Left lung (tissue), 10 donors: ENCODE data around the gene SLC38A3. TPM values are rescaled to one million over a fixed set of nuclear protein-coding genes. Genes with fewer than 3 reads are reported as not detected.

Source experiments
- ATAC-seq: fragments of 200-7000 bp; cut with Tn5 transposase; one replicate; pipeline ENCODE4 v1.9.1; 2020; ENCODE audit warnings: moderate library complexity
- DNase-seq, 4 donors: peaks; one replicate each; pipeline ENCODE4 v3.0.0-alpha.2; 2013 to 2020
- H3K27ac ChIP-seq, 2 donors: fragments of 200-600 bp; sonication (generic) in 1 of 2; one replicate each; pipeline versions ENCODE4 v1.5.0 to v1.8.0; 2020 to 2021
- H3K27me3 ChIP-seq, 2 donors: fragments of 200-600 bp; sonication (generic) in 1 of 2; one replicate each; pipeline versions ENCODE4 v1.5.0 to v1.8.0; 2020 to 2021
- H3K36me3 ChIP-seq, 2 donors: fragments of 200-600 bp; sonication (generic) in 1 of 2; one replicate each; pipeline versions ENCODE4 v1.5.0 to v1.8.0; 2020 to 2021
- H3K4me1 ChIP-seq, 2 donors: fragments of 200-600 bp; one replicate each; pipeline ENCODE4 v1.8.0; 2021
- H3K4me3 ChIP-seq, 2 donors: fragments of 200-600 bp; sonication (generic) in 1 of 2; one replicate each; pipeline versions ENCODE4 v1.5.0 to v1.8.0; 2020 to 2021; ENCODE audit warnings: mild to moderate bottlenecking in 1 of 2
- H3K9me3 ChIP-seq, 2 donors: fragments of 200-600 bp; sonication (generic) in 1 of 2; one replicate each; pipeline versions ENCODE4 v1.5.0 to v1.8.0; 2020 to 2021
- CTCF ChIP-seq, 2 donors: fragments of 200-600 bp; sonication (generic) in 1 of 2; IDR thresholded peaks; one replicate each; pipeline versions ENCODE4 v1.5.0 to v1.8.0; 2021; ENCODE audit warnings: antibody characterized with exemption in 2 of 2
- intact Hi-C, 2 donors: fragments of 100-400 bp; cut with DNase I; formaldehyde crosslinking; loops; one replicate each; pipeline versions ENCODE4 v1.11.2 to v1.14.2; 2022
- polyA plus RNA-seq, 6 donors: library from polyadenylated mRNA; unstranded; fragments of 120-200 nt; gene quantifications; one replicate each; pipeline ENCODE4 v1.2.1, GENCODE V29; 2013; ENCODE audit not compliant: insufficient read length in 6 of 6
- total RNA-seq, 2 donors: library from RNA; stranded (reverse); fragmentation: NEBNext Ultra II Directional; extraction: Animal tissue kit (Norgen Biotek cat#: 25700); gene quantifications; one replicate each; pipeline ENCODE4 v1.2.1, GENCODE V29; 2021
- donor health status: DM: no; HTN: yes; CAD: no.
- donor health status: DM: no; HTN: no; CAD: no.

Gene SLC38A3
- total and polyA plus RNA-seq, 8 donors: 0.23 to 10.9 (median 7.8) TPM; not detected in 1

GRCh38 chr3:50174947-50175524 is 30.0 kb upstream of the SLC38A3 start:
- no peak for TF ChIP-seq CTCF (IDR thresholded peaks at IDR 0.05)
- H3K4me3 ChIP-seq: no peak overlapping the region
- intact Hi-C loops: no loop called here
- peaks cover 7 to 29% of the 10 kb centered on the region in 2 donors for H3K4me1 ChIP-seq
- peak in 1 of 4 donors; percentile 60 for DNase-seq
- no peaks in the 10 kb centered on the region for H3K27me3 ChIP-seq
- peak; percentile 81 for ATAC-seq
- H3K9me3 ChIP-seq: no peaks in the 10 kb centered on the region
- H3K36me3 ChIP-seq: peaks cover 0 to 10% of the 10 kb centered on the region in 2 donors
- no peak overlapping the region for H3K27ac ChIP-seq

DNA sequence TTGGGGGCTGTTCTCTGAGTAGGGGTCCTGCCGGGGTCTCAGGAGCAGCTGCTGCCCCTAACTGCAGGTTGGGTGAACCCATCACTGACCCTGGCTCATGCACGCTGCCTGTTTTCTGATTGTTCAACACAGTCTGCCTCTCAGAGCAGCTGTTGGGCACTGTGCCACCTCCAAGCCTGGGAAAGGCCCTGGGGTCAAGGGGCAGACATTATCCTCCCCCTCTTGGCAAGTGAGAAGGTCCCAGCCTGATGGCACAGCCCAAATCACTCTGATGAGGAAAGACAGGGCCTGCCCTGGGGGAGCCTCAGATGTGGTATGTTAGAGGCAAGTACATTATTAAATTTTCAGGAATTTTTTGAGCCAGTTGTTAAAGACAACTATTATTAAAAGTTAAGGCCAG is 27.7 kb upstream of the SLC38A3 start:
- Histone ChIP-seq H3K27me3 (no peaks in the 10 kb centered on the region), H3K4me3 (no peak overlapping the region), H3K9me3 (no peaks in the 10 kb centered on the region), H3K36me3 (peaks cover 0 to 10% of the 10 kb centered on the region in 2 donors), H3K27ac (no peak overlapping the region), H3K4me1 (peaks cover 0 to 13% of the 10 kb centered on the region in 2 donors)
- ATAC-seq (no peak), DNase-seq (no peak)
- no peak for TF ChIP-seq CTCF (IDR thresholded peaks at IDR 0.05)
- intact Hi-C loops: no loop called here

GRCh38 chr3:50179710-50180109 is 25.4 kb upstream of the SLC38A3 start:
- TF ChIP-seq CTCF (IDR thresholded peaks at IDR 0.05): no peak
- DNase-seq (no peak), ATAC-seq (no peak)
- Histone ChIP-seq H3K36me3 (peaks cover 0 to 17% of the 10 kb centered on the region in 2 donors), H3K9me3 (no peaks in the 10 kb centered on the region), H3K4me3 (no peak overlapping the region), H3K27me3 (no peaks in the 10 kb centered on the region), H3K27ac (no peak overlapping the region), H3K4me1 (no peaks in the 10 kb centered on the region)
- intact Hi-C loops: no loop called here

- ATAC-seq: no peak
- Histone ChIP-seq H3K9me3 (no peaks in the 10 kb centered on the region), H3K27ac (no peak overlapping the region), H3K27me3 (no peaks in the 10 kb centered on the region), H3K4me3 (no peak overlapping the region), H3K36me3 (peaks cover 0 to 36% of the 10 kb centered on the region in 2 donors), H3K4me1 (no peaks in the 10 kb centered on the region)
- DNase-seq: no peak
- intact Hi-C loops: no loop called here
- no peak for TF ChIP-seq CTCF (IDR thresholded peaks at IDR 0.05)
Measured at GRCh38 chr3:50181985-50182384, 23.1 kb upstream of the SLC38A3 start.

DNA sequence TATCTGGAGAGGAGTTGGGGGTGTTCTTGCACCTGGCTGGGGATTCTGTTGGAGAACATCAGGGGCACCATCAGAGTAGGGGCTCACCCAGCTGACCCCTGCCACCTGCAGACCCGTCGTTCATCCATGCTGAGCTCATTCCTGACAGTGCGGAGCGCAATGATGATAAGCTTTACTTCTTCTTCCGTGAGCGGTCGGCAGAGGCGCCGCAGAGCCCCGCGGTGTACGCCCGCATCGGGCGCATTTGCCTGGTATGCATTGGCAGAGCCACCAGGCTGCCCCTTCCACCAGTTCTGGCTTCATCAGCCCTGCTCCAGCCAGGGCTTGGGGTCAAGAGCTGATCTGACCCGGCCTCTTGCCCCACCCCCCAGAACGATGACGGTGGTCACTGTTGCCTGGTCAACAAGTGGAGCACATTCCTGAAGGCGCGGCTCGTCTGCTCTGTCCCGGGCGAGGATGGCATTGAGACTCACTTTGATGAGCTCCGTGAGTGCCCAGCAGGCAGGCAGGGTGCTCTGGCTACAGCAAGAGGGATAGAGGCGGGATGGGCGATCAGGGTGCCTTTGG is 22.5 kb upstream of the SLC38A3 start:
- DNase-seq (no peak), ATAC-seq (no peak)
- Histone ChIP-seq H3K4me1 (no peaks in the 10 kb centered on the region), H3K9me3 (no peaks in the 10 kb centered on the region), H3K27me3 (no peaks in the 10 kb centered on the region), H3K27ac (no peak overlapping the region), H3K4me3 (no peak overlapping the region), H3K36me3 (peaks cover 0 to 37% of the 10 kb centered on the region in 2 donors)
- intact Hi-C loops: no loop called here
- TF ChIP-seq CTCF (IDR thresholded peaks at IDR 0.05): no peak
